ENCODE data around the gene CLDN20.
"Not testable (repeated sequence)": the region's sequence is repeated elsewhere in the genome, so short reads cannot be mapped to it uniquely, and the experiment has no call there.

The CLDN20 gene

DNA sequence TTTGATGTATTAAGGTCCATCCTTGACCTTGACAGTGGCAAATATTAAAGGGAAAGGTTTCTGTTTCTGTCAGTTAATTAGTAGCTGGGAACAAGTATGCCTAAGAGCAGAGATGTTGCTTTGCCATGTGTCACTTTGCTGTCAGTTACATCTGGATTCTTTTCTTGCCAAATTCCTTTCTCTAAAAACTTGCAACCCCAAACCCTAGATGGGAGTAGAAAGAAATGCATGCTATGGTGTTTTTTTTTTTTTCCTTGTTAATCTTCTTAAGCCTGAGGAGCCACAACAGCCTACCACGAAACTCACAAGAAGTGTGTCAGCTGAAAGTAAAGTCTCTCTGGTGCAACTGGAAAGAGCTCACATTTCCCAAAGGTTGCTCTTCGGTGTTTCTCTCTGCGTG is 18.0 kb upstream of the CLDN20 start:
- DNase-seq, result no peak

DNA sequence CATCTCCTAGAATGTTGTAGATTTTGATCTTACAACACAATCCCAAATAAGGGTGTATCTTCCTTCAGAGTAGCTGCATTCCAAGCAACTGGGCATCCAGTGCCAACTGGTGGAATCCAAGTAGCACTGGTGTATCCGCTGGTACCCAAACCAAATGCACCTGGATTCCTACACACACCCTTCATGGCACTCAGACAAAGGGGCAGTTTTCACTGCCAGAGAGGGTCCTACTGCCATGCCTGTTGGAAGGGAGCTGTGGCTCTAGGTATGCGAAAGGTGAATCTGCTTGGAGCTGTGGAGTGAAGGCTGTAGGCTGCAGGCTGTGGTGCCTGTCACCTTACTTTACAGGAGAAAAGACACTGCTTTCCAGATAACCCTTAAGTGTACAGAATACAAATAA is 17.0 kb upstream of the CLDN20 start:
- DNase-seq, result no peak

DNA sequence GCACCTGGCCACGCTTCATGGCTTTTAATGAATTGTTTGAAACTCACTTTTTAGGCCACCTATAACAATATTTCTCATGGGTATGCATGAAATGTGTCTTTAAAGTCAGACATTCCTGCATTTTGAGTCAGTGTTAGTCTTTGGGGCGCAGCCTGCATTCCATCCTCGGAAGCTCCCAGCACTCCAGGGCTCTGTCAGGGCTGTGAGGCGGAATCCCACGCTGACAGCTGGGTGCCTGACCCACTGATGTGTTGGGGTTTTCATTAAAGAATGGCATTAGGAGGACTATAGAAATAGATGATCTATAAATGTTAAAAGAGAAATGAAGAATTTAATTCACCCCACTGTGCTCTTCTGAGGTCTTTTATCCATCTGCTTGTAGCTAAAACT is 16.2 kb upstream of the CLDN20 start:
- DNase-seq, result no peak

DNA sequence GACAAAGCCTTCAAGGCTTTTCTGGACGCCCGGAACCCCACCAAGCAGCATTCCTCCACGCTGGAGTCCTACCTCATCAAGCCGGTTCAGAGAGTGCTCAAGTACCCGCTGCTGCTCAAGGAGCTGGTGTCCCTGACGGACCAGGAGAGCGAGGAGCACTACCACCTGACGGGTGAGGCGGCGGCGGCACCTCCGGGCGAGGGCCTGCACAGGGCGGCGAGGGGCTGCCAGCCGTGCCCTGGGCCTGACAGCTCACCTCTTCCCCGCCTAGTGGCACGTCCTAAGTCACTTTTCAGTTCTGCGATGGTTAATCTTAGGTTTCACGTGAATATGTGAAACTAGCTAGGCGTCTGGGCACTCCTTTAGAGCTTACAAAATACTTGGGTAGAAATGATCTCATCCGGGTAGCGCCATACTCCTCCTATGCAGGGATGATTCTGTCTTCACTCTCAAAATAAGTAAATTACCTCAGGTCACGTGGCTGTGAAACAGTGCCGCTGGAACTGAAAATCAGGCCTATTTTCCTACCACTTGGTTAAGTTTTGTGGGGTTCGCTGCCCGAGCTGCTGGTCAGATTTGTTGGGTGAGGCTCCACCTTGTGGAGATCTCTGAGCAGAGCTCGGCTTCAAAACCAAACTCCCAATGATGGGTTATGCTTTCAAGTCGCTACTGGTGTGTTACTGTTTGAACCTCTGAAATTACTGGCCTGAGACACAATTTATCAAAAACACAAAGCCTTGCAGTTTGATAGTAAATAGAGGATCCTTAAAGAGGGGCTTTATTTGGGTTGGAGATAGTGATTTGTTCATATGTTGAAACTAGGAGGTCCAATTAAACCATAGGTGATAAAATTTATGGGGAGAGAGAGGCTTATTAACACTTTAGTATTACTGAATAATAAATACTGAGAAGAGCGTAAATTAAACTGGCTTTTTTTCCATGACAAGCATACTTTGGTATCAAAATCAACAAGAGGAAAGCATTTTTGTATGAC is 15.5 kb upstream of the CLDN20 start:
- DNase-seq, result peak; percentile 70

DNA sequence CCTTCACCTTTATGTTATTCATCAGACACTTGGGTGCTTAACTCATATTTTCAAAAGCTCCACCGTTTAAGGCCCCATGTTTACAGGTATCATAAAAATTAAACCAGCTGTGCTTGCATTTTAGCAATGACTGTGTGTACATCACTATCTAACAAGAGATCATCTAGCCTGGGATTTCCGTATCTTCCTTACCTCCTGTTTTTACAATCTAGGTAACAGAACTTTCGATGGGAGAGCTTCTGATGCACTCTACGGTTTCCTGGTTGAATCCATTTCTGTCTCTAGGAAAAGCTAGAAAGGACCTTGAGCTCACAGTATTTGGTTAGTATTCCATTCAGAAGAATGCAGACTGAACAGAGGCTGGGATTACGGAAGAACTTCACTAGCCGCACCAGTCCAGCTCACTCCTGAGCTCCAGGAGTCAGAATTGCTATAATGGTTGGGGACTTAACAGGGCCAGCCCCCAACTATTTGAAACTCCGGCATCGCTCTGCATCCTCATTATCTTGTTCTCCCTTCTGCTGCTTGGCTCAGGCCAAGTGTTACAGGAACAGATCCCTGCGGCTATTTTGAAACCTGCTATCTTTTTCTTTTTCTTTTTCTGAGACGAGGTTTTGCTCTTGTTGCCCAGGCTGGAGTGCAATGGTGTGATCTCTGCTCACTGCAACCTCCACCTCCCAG is 13.0 kb upstream of the CLDN20 start:
- no peak for DNase-seq

DNA sequence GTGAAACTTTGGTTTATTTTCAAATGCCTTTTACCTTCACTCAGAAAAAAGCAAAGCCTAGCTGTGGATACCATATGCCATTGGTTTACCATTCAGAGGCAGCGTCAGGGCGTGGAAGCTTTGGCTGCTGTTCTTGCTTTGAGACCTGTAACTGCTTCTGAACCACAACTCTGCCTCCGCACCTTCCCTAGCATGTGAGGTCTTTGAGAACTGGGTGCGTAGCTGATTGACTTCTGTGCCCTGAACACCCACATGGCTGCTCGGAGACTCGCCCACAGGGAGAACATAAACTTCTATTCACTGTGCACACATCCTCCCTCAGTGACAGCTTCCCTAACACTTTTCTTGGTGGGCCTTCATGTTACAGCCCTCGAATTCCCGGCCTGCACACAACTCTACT is 11.2 kb upstream of the CLDN20 start:
- no peak for DNase-seq

DNA sequence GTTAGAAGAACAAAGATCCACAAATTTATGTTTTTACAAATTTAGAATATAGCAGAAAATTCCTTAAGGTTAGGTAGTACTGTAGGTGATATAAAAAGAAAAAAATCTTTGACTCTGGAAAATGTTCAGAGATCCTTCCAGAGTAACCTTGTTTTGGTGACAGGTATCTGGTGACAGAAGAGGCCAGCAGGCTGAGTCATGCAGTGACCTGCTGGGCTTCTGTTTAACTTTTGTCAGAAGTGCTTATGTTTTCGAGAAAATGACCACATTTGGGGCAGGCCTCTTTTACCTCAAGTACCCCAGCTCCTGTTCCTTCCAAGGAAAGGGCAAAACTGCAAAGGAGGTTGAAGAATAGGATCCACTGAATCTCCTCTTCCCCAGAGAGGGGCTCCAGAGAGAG is 10.5 kb upstream of the CLDN20 start:
- DNase-seq, result no peak

DNA sequence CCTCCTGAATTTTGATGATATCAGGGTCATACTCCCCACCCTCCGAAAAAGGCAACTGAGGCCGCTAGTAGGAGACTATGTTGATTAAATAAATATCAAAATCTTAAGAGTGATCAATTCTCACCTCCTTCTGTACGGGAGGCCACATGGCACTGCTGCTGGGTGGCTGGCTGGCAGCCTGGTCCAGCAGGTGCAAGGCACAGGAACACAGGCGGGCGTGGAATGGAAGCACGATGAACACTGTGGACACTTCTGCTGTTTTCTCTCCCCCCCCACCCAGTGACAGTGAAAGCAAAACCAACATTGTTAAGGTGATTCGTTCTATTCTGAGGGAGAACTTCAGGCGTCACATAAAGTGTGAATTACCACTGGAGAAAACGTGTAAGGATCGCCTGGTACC is 9.7 kb upstream of the CLDN20 start:
- DNase-seq, result no peak

DNA sequence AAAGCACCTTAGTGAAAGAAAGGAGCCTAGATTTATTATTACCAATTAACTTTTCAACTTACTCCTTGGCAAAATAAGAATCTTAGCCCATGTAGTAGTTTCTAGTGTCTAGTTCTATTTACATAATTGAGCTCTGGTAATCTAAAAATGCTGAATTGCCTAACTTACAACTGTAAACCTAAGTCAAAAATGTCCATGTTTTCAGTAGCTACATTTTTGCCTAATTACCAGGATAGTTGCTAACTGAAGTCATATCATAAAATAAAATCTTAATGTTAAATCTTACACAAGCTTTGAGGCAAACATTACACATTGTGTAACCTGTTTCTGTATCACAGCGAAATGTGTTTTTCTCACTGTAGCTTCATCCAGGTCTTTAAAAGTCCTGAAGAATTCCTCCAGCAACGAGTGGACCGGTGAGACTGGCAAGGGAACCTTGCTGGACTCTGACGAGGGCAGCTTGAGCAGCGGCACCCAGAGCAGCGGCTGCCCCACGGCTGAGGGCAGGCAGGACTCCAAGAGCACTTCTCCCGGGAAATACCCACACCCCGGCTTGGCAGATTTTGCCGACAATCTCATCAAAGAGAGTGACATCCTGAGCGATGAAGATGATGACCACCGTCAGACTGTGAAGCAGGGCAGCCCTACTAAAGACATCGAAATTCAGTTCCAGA is 7.6 kb upstream of the CLDN20 start:
- no peak for DNase-seq

DNA sequence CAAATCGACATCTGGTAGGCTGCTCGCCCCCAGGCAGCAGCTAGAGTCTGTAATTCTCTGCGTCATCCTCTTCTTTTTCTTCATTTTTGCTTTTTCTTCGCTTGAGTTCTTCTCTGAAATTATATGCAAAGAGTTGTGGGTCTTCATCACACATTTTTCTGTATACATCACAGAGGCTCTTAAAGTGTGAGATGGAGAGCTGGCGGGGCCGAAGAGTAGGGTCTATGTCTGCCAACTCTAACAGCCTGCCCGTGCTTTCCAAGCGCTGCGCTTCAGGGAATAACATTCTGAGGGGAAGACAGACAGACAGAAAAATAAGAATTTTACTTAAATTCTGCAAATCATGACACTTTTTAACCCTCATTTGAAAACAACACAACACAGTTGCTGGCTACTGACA is 6.0 kb upstream of the CLDN20 start:
- DNase-seq, result no peak

DNA sequence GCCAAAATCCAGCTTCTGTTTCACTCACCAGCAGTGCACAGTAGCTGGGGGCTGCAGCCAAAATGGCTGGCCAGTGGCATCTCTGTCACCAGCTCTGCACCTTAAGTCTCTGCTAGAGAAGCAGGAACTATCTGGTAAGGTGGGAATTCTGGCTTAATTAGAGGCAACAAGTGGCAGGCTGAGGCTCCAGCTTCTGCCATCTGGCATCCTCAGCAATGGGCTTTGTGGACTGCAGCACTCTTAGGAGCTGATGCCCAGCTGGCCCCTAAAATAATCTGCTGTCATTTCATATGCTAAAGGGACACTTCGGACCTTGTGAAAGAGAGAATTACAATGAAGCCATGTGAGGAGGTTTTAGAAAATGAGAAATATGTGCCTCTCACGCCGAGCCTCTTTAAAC is 4.6 kb upstream of the CLDN20 start:
- no peak for DNase-seq

DNA sequence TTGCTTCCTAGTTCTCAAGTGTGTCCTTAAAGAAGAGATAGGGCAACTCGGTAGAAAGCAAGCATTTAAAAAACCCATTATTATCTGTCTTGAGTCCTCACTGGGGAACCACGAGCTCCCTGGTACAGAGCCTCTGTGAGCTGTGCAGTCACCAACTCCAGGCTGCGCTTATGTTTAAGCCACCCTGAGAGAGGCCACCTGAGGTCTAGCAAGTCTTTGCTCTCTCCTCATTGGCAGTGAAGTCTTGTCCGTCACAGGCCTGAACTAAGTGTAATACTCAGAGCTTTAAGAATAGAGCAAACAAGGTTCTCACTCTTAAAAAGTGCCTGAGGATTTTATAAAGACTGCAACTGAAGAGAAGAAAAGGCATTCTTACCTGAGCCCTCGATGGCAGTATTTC is 3.9 kb upstream of the CLDN20 start:
- no peak for DNase-seq

DNA sequence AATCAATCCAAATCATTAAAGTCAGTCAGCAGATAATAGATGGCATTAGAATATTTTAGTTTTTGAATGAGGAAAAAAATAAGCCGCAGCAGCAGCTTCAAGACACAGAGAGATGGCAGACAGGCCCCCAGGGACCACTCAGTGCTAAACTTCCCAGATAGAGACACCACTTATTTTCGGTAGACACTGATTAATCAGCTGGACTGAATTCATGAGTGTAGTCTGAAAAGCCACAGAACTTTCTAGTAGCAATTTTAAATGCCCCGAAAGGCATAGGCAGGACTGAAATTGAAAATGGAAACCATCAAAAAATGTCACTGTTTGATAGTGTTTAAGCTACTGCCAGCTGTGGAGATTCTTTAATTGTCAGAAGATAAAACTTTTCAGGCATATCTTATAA is 3.1 kb upstream of the CLDN20 start:
- no peak for DNase-seq

DNA sequence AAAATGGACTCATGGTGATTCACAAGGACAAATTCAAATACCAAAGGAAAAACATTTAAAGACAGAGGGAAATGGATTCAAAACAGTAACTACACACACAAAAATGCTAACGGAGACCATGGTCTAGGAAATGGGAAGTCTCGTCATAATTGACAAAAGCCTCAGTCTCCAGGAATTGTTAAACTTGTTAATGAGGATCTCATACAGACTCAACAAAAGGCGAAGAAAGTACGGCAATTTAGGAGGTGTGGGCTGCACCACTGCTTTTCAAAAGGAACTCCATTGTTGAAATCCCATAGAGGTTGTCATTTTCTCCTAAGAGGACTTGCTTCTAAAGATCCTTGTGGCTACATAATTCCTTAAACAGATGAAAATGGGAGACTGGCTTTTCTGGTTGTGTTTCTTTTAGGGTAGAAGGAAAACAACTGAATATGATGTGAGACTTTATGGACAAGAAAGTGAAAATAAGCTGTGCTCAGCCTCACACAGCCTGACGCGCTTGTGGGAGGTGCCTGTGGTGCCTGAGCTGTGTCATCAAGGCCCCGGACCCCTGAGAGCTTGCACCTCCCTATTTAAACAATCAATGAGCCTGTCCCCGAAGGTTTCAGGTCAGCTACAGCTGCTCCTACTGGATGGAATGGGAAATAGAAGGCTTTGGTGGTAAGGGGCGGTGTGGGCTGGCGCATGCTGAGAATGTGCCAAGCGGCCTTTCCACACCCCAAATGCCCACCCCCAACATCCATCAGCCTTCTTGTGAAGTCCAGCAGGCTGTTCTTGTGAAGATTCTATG is 2.5 kb upstream of the CLDN20 start:
- DNase-seq, result no peak

DNA sequence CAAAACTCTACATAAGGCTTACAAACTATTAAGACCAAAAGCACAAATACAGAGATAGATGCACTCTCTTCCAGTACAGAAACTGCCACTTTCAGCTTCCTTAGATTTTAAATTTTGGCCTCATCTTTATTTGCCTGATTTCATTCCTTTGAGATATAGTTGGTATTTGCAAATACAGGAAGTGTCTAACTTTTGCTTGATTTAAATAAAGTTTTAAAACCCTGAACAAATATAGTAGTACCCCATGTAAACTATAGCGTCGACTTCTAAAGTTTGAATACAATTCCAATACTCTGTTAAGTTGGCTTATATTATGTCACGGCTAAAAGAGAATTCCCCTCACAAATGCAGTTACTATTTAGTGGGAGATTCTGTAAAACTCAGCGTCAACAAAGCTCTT is 1.2 kb upstream of the CLDN20 start:
- DNase-seq, result no peak

DNA sequence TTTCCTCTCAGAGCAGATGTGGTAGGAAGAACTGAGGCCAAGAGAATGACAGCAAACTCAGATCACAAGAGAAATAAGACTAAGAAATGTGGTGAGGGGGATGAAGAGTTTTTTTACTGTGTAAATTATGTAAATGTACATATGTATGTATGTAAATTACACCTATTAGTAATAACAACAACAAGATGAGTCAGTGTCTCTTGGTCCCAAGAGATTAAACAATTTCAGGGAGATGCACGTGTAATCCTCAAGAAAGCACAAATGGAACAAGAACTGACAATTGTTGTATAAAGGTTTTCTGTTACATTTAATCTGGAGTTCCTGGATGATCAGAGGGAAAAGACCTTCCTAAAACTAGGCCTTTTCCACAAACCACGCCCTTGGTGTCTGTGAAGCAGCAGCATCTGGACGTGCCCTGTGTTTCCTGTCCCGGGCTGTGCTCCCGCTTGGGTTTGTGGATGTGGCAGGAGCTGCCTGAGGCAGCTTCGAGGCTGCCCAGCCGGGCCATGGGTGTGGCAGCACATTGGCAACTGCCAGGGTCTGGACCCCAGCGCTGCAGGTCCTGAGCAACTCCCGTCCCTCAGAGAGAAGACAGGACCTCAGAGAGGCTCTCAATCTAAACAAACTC is 994 bp downstream of the CLDN20 start:
- peak; percentile 59 for DNase-seq

DNA sequence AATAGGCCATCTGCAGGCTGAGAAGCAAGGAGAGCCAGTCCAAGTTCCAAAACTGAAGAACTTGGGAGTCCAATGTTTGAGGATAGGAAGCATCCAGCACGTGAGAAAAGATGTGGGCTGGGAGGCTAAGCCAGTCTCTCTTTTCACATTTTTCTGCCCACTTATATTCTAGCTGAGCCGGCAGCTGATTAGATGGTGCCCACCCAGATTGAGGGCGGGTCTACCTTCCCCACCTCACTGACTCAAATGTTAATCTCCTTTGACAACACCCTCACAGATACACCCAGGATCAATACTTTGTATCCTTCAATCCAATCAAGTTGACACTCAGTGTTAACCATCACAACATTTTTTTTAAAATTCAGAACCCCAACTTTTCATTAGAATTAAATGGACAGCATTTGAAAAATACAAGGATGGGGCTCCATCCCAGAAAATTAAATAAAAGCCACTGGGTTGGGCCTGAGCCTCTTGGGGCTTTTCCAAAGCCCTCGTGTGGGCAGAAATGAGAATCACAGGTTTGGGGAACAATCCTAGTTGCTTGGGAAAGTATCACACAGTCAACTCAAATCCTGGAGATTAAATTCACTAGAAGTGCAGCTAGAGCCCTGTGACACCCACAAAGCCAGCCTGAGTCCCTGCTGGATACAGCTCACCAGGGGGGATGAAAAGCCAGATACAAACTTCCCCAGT is 2.2 kb downstream of the CLDN20 start:
- DNase-seq, result no peak

DNA sequence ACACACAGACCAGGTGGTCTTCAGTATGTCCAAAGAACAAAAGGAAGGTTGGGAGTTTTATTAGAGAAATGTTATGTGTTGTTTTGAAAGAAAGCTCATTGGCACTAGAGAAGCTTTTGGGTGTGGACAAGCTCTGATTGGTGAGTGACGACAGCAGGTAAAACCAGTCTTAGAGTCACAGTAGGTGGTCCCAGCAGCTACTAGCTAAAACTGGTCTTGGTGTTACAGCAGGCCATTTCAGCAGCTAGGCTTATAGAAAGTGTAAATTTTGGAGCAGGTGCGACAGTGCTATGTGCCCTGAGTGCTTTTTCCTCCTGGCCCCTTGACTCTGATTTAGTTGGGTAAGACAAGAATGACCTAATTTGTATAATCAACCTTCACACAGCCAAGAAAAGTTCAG is 3.6 kb downstream of the CLDN20 start:
- no peak for DNase-seq

DNA sequence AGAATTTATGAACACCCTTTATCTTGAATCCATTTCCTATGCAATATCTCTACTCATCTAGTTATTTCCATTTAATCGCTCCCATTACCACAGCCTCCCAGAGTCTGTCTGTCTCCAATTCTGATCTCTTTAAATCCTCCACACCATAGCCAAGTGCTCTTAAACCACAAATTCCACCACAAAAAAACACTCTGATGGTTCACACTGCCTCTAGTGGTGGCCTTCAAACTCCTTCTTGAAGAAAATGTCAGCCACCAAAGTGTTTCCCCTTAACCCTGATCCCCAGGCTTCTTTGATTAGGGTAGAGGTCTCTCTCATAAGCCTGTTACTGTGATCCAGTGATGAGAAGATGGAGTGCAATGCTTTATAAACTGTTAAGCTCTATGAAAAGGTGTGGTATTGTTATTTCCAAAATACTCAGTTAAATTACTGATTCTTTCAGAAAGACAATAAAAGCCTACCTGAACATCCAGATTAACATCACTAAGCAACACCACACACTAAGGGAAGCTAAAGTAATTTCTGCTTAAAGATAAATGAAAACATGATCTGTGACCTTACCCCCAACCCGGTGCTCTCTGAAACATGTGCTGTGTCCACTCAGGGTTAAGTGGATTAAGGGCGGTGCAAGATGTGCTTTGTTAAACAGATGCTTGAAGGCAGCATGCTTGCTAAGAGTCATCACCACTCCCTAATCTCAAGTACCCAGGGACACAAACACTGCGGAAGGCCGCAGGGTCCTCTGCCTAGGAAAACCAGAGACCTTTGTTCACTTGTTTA is 4.5 kb downstream of the CLDN20 start:
- DNase-seq, result not testable (repeated sequence)

DNA sequence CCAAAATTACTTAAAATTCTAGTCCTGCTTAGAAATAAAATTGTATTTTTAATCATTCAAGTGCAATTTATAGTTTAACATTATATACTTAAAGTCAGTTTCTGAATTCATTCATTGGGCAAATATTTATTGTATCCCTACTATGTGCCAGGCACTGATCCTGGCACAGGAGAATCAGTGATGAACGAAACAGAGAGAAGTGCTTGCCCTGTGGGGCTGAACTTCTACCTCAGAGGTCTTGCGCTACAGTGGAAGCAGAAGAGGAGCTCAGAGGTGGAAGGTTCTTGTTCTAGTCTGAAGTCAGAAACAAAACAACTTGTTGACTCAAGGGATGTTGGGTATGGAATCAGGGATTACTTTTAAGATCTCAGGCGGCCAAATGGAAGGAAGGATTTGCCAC is 6.0 kb downstream of the CLDN20 start:
- no peak for DNase-seq

DNA sequence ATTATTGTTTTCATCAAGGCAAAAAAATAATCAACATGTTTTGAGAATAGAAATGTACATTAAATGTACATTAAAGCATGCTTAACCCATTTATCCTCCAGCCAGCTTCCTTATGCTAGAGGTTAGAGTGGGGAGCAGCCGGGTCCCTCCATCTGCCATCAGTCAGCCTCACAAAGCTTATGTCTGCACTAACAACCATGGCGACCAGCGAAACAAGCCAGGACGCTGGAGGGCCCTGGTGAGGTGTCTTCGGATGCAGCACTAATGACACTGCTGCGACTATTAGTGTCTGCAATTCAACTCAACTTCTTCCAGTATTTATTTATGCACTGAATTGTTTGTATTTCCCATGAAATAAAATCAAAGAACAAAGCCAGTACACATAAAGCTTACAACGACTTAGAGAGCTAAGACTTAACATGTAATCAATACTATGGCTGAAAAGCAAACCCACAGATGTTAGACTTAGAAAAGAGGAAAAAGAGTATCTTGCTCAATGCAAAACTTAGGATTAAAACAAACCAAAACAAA is 6.8 kb downstream of the CLDN20 start:
- DNase-seq, result no peak

All from femur (tissue), 1 donor.